K562 (cell line): ENCODE measurements around the gene PEX10. TPM values are rescaled to one million over a fixed set of nuclear protein-coding genes. Genes with fewer than 3 reads are reported as not detected.
A peak's percentile ranks its signal among the peaks of the same experiment; 100 is the strongest.

Source experiments
- ATAC-seq: fragments of 200-7000 bp; cut with Tn5 transposase; 3 replicates; pipeline ENCODE4 v1.9.1; 2020; ENCODE audit warnings: moderate library complexity
- BruUV-seq: library from RNA; stranded (reverse); fragments of 400-500 nt; replicated peaks from 2 replicates; lab custom pipeline; 2021; lab: Mats Ljungman, UMichigan
- CTCF ChIA-PET: fragments of 300-600 bp; formaldehyde crosslinking; extraction: SDS; loops from one replicate; lab custom pipeline; 2021; ENCODE audit warnings: low intra/inter-chr PET ratio; lab: Yijun Ruan, JAX
- POLR2A ChIA-PET: fragments of 300-600, 350-650 bp; sonication (Branson Sonifier 250); formaldehyde crosslinking; extraction: SDS; loops from one replicate; lab custom pipeline; 2021; ENCODE audit warnings: antibody characterized with exemption, inconsistent platforms; lab: Yijun Ruan, JAX
- DNase-seq, 4 experiments: peaks; one replicate each; pipeline versions ENCODE4 v3.0.0 to v3.0.0-alpha.2; 2011 to 2018; ENCODE audit warnings: low spot score in 3 of 4, mixed read lengths in 3 of 4; ENCODE audit errors: extremely low read depth in 1 of 4
- FAIRE-seq: peaks from 2 replicates; lab custom pipeline; 2011; peaks lifted over from hg19 to GRCh38; lab: Jason Lieb, UNC
- H2AFZ ChIP-seq: 2 replicates; pipeline ENCODE4 v1.6.0; 2011; ENCODE audit warnings: low read depth, low read length, control low read depth, inconsistent platforms
- H3K27ac ChIP-seq: fragments of 200-600 bp; 3 replicates; pipeline ENCODE4 v1.8.0; 2011; ENCODE audit warnings: low read depth, mild to moderate bottlenecking, control low read depth, inconsistent platforms, low read length, moderate library complexity, mixed read lengths; ENCODE audit errors: extremely low read depth
- H3K27me3 ChIP-seq, 2 experiments: fragments of 300-600 bp in 1 of 2; 2 replicates in 1 of 2; 3 replicates in 1 of 2; pipeline versions ENCODE4 v1.6.0 to v1.8.0; 2011; ENCODE audit warnings: inconsistent platforms in 2 of 2, low read length in 2 of 2, mild to moderate bottlenecking in 1 of 2, mixed read lengths in 1 of 2, moderate library complexity in 1 of 2; ENCODE audit not compliant: control insufficient read depth in 2 of 2, insufficient read depth in 2 of 2
- H3K36me3 ChIP-seq: fragments of 300-600 bp; 3 replicates; pipeline ENCODE4 v1.8.0; 2011; ENCODE audit warnings: mild to moderate bottlenecking, low read length, inconsistent platforms; ENCODE audit not compliant: control insufficient read depth, insufficient read depth
- H3K4me1 ChIP-seq, 2 experiments: fragments of 200-600 bp in 1 of 2; replicated peaks in 1 of 2; 2 replicates in 1 of 2; 3 replicates in 1 of 2; pipeline versions ENCODE4 v1.5.1 to v1.8.0; 2011; ENCODE audit warnings: inconsistent platforms in 2 of 2, low read length in 2 of 2, mild to moderate bottlenecking in 1 of 2, mixed read lengths in 1 of 2, moderate library complexity in 1 of 2; ENCODE audit not compliant: control insufficient read depth in 2 of 2, insufficient read depth in 2 of 2
- H3K4me2 ChIP-seq: 2 replicates; pipeline ENCODE4 v1.6.1; 2011; ENCODE audit warnings: low read length, control low read depth, inconsistent platforms, mixed read lengths; ENCODE audit not compliant: insufficient read depth
- H3K4me3 ChIP-seq: fragments of 200-600 bp; sonication (generic), shearing (Covaris generic); 2 replicates; pipeline ENCODE4 v1.5.1; 2016; ENCODE audit warnings: control low read depth, inconsistent platforms
- H3K79me2 ChIP-seq: fragments of 200-600 bp; 3 replicates; pipeline ENCODE4 v1.8.0; 2011; ENCODE audit warnings: low read length, inconsistent platforms; ENCODE audit not compliant: control insufficient read depth, insufficient read depth
- H3K9ac ChIP-seq, 2 experiments: 2 replicates each; pipeline versions ENCODE4 v1.6.0 to v1.6.1; 2011; ENCODE audit warnings: low read depth in 2 of 2, low read length in 2 of 2, control low read depth in 1 of 2, inconsistent platforms in 1 of 2, mild to moderate bottlenecking in 1 of 2, mixed read lengths in 1 of 2; ENCODE audit not compliant: insufficient read depth in 1 of 2
- H3K9me1 ChIP-seq: one replicate; pipeline ENCODE4 v1.6.0; 2011; ENCODE audit warnings: inconsistent platforms, mild to moderate bottlenecking, low read length, moderate library complexity; ENCODE audit not compliant: control insufficient read depth, insufficient read depth
- H3K9me3 ChIP-seq: replicated peaks from 2 replicates; pipeline ENCODE4 v1.5.1; 2011; ENCODE audit warnings: low read depth, low read length, inconsistent platforms; ENCODE audit not compliant: control insufficient read depth, insufficient read depth
- H4K20me1 ChIP-seq: replicated peaks from 2 replicates; pipeline ENCODE4 v1.6.1; 2011; ENCODE audit warnings: low read length, inconsistent platforms, mixed read lengths; ENCODE audit not compliant: control insufficient read depth, insufficient read depth
- CHD4 ChIP-seq: fragments of 200-600 bp; sonication (generic); IDR thresholded peaks from 3 replicates; pipeline ENCODE4 v1.6.1; 2012; ENCODE audit warnings: low read depth, mild to moderate bottlenecking, mixed read lengths, low read length, inconsistent platforms; ENCODE audit not compliant: insufficient read depth, insufficient replicate concordance, poor library complexity, severe bottlenecking
- CTBP1 ChIP-seq: fragments of 450-650 bp; IDR thresholded peaks from 2 replicates; pipeline ENCODE4 v1.6.1; 2016; ENCODE audit warnings: borderline replicate concordance
- HLTF ChIP-seq: fragments of 450-650 bp; IDR thresholded peaks from 2 replicates; pipeline ENCODE4 v1.6.1; 2016
- KLF1 ChIP-seq: fragments of 450-650 bp; IDR thresholded peaks from 2 replicates; pipeline ENCODE4 v1.6.1; 2016; ENCODE audit warnings: missing genetic modification characterization, missing compliant biosample characterization
- RBM15 ChIP-seq: fragments of 200-400 bp; formaldehyde crosslinking; IDR thresholded peaks from 2 replicates; pipeline ENCODE4 v1.6.1; 2018; ENCODE audit warnings: mild to moderate bottlenecking, low read length, moderate library complexity; ENCODE audit not compliant: insufficient read depth
- ZFX ChIP-seq: sonication (generic); formaldehyde crosslinking; IDR thresholded peaks from 2 replicates; pipeline ENCODE4 v1.8.0; 2022; ENCODE audit warnings: mild to moderate bottlenecking, missing genetic modification reagents, moderate library complexity
- ZNF146 ChIP-seq: IDR thresholded peaks from one replicate; pipeline ENCODE4 v1.6.1; 2018; ENCODE audit warnings: missing compliant biosample characterization; ENCODE audit not compliant: unreplicated experiment
- ZNF347 ChIP-seq: fragments of 450-650 bp; formaldehyde crosslinking; IDR thresholded peaks from 2 replicates; pipeline ENCODE4 v1.4.0; 2020; ENCODE audit warnings: low read depth, mild to moderate bottlenecking, moderate library complexity
- ZNF449 ChIP-seq: fragments of 250-450 bp; sonication (Bioruptor Pico); IDR thresholded peaks from 2 replicates; pipeline ENCODE4 v1.8.0; 2022; ENCODE audit warnings: moderate library complexity, mild to moderate bottlenecking, inconsistent platforms
- ZNF639 ChIP-seq, 2 experiments: fragments of 200-800 bp in 1 of 2; sonication (Bioruptor generic) in 1 of 2; sonication (generic) in 1 of 2; formaldehyde crosslinking in 1 of 2; IDR thresholded peaks in 1 of 2; conservative IDR thresholded peaks in 1 of 2; 2 replicates each; pipeline versions ENCODE4 v1.5.0 to v1.6.1; 2016 to 2020; ENCODE audit warnings: missing compliant biosample characterization in 1 of 2, missing genetic modification characterization in 1 of 2, missing genetic modification reagents in 1 of 2
- WGBS: fragments of 100-300 bp; shearing (Covaris generic); methylation state at CpG from one replicate; pipeline ENCODE4 v1.1.6; 2016; ENCODE audit warnings: low coverage, mixed read lengths; ENCODE audit not compliant: insufficient coverage; ENCODE audit errors: missing lambda C conversion rate; 5-methylcytosine and 5-hydroxymethylcytosine counted together
- in situ Hi-C: fragments of 300-500 bp; cut with MboI; formaldehyde crosslinking; loops from 4 replicates; pipeline ENCODE4 v1.15.0; 2018; ENCODE audit warnings: inconsistent platforms, mixed read lengths
- intact Hi-C: fragments of 100-400 bp; cut with micrococcal nuclease; formaldehyde crosslinking; loops from 2 replicates; pipeline ENCODE4 v1.14.2; 2022
- polyA plus RNA-seq, 8 experiments: library from polyadenylated mRNA; depleted of rRNA in 4 of 8; stranded (reverse) in 5 of 8; unstranded in 3 of 8; fragments of >200 nt; fragmentation: Nextera tagmentation in 2 of 8; fragmentation: Illumina TruSeq in 1 of 8; extraction: Ambion mirVana in 2 of 8; extraction: Trizol in 1 of 8; gene quantifications; 2 replicates each; pipeline versions ENCODE4 v1.2.1 to v1.2.3, GENCODE V29; 2011 to 2014; ENCODE audit warnings: inconsistent platforms in 1 of 8, missing spikeins in 1 of 8
- total RNA-seq, 7 experiments: library from RNA; depleted of rRNA in 6 of 7; stranded (reverse); fragments of >200 nt in 6 of 7; fragmentation: Illumina TruSeq in 2 of 7; extraction: Trizol in 2 of 7; gene quantifications; 2 replicates each; pipeline versions ENCODE4 v1.2.1 to v1.2.3, GENCODE V29; 2011 to 2021; ENCODE audit warnings: low replicate concordance in 1 of 7
- TF ChIP-seq, protein P1 (sequence below): sonication (generic); formaldehyde crosslinking; IDR thresholded peaks from 2 replicates; pipeline ENCODE4 v1.5.0; 2020; ENCODE audit warnings: missing genetic modification reagents
- TF ChIP-seq, protein P2 (sequence below): fragments of 250-450 bp; sonication (Bioruptor Pico); IDR thresholded peaks from 2 replicates; pipeline ENCODE4 v1.5.1; 2021; ENCODE audit warnings: mild to moderate bottlenecking

The PEX10 gene
- total and polyA plus RNA-seq, 9 of the 15 experiments (the other 6 are each of a cell fraction or from before 2014, with no cell fraction given): 0.03 to 26.2 (median 8.7) TPM

DNA sequence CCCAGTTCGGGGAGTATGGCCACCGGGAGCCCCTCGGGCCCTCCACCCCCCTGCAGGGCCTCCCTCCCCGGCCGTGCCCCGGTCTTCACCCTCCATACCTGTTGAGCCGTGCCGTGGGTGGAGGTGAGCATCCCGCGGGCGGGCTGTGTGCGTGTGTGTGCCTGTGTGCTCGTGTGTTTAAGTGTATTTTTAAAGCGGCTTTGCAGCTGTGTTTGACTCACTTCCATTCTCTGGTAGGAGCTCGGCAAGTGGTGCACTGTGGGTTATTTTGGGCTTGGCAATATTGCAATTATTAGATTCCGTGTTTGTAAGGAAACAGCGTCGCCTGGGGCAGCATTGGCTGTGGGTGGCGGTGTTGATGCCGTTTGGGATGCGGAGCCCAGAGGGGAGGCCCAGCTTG lies 43.4 kb upstream of the PEX10 start (continued):
- TF ChIP-seq RBM15: no peak

- ChIA-PET CTCF (no interaction called here), POLR2A (no interaction called here)
- Histone ChIP-seq H2AFZ (no peak overlapping the region), H3K27me3 (peaks cover 23 to 79% of the 10 kb centered on the region in 2 experiments; a peak in 3 of 5 replicates), H3K36me3 (no peaks in the 10 kb centered on the region), H3K4me2 (no peak overlapping the region), H3K4me3 (no peak overlapping the region), H3K27ac (no peak overlapping the region), H3K9me3 (no peaks in the 10 kb centered on the region), H3K79me2 (no peaks in the 10 kb centered on the region), H3K4me1 (peaks cover 0 to 68% of the 10 kb centered on the region in 2 experiments; a peak in 2 of 5 replicates), H4K20me1 (peaks cover 9% of the 10 kb centered on the region; the same call in 1 of the 2 replicates), H3K9ac (no peak overlapping the region), H3K9me1 (no peaks in the 10 kb centered on the region)
- DNase-seq: no peak
- no peak for ATAC-seq
- in situ Hi-C loops: no loop called here
- BruUV-seq: no TSS peak
- WGBS: 3% methylated on average over 10 of the region's 10 CpGs
- intact Hi-C loops: no loop called here
- no peak for FAIRE-seq
- TF ChIP-seq ZNF639 (CRISPR knock-in tag; conservative IDR thresholded peaks at IDR 0.05 in 1 of 2, IDR thresholded peaks at IDR 0.05 in 1 of 2) (no peak), KLF1 (tag) (no peak), HLTF (no peak), ZNF146 (CRISPR knock-in tag) (no peak), CHD4 (no peak), ZNF347 (CRISPR knock-in tag) (no peak), ZNF449 (no peak), ZFX (CRISPR knock-in tag) (no peak), CTBP1 (no peak)
- TF ChIP-seq, protein P1, sequence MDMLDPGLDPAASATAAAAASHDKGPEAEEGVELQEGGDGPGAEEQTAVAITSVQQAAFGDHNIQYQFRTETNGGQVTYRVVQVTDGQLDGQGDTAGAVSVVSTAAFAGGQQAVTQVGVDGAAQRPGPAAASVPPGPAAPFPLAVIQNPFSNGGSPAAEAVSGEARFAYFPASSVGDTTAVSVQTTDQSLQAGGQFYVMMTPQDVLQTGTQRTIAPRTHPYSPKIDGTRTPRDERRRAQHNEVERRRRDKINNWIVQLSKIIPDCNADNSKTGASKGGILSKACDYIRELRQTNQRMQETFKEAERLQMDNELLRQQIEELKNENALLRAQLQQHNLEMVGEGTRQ (CRISPR knock-in tag): peak; percentile 63
- TF ChIP-seq, protein P2, sequence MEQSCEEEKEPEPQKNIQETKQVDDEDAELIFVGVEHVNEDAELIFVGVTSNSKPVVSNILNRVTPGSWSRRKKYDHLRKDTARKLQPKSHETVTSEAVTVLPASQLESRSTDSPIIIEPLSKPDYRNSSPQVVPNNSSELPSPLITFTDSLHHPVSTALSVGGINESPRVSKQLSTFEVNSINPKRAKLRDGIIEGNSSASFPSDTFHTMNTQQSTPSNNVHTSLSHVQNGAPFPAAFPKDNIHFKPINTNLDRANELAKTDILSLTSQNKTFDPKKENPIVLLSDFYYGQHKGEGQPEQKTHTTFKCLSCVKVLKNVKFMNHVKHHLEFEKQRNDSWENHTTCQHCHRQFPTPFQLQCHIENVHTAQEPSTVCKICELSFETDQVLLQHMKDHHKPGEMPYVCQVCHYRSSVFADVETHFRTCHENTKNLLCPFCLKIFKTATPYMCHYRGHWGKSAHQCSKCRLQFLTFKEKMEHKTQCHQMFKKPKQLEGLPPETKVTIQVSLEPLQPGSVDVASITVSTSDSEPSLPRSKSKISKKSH: no peak
Observed at GRCh38 chr1:2454227-2454626, 41.9 kb upstream of the PEX10 start.
